Activated T-helper 2 cell treated with anti-CD3 and anti-CD28 coated beads, Interferon-gamma antibody, Interleukin-2, Interleukin-4, amounts not matched to agents 10 μg/mL and 5 μg/mL and 100 μg/mL, durations not matched to agents 14 hours and 24 hours and 36 hours (primary cell): ENCODE measurements around the gene GALNT2. TPM values are rescaled to one million over a fixed set of nuclear protein-coding genes. Genes with fewer than 3 reads are reported as not detected.

Experiments
- DNase-seq: peaks from one replicate; pipeline ENCODE4 v3.0.0; 2021; ENCODE audit warnings: low spot score
- H3K27ac Mint-ChIP-seq: one replicate; pipeline ENCODE4 v1.8.0; 2021; ENCODE audit warnings: mixed read lengths
- H3K27me3 Mint-ChIP-seq: one replicate; pipeline ENCODE4 v1.8.0; 2021; ENCODE audit warnings: low read depth, mixed read lengths
- H3K36me3 Mint-ChIP-seq: one replicate; pipeline ENCODE4 v1.8.0; 2021; ENCODE audit warnings: low read depth, mixed read lengths
- H3K4me1 Mint-ChIP-seq: one replicate; pipeline ENCODE4 v1.8.0; 2021; ENCODE audit warnings: low read depth, mixed read lengths
- H3K4me3 Mint-ChIP-seq: one replicate; pipeline ENCODE4 v1.8.0; 2021; ENCODE audit warnings: low read depth, mild to moderate bottlenecking, moderate library complexity, mixed read lengths
- H3K9me3 Mint-ChIP-seq: one replicate; pipeline ENCODE4 v1.8.0; 2021; ENCODE audit warnings: mixed read lengths
- intact Hi-C: fragments of 100-400 bp; cut with micrococcal nuclease; formaldehyde crosslinking; loops from one replicate; pipeline ENCODE4 v1.15.1; 2023
- total RNA-seq: library from RNA; stranded (reverse); gene quantifications from 2 replicates; pipeline ENCODE4 v1.2.3, GENCODE V29; 2022

GALNT2 gene
- total RNA-seq, 1 donor from 2014 or later = 59.3 TPM

DNA sequence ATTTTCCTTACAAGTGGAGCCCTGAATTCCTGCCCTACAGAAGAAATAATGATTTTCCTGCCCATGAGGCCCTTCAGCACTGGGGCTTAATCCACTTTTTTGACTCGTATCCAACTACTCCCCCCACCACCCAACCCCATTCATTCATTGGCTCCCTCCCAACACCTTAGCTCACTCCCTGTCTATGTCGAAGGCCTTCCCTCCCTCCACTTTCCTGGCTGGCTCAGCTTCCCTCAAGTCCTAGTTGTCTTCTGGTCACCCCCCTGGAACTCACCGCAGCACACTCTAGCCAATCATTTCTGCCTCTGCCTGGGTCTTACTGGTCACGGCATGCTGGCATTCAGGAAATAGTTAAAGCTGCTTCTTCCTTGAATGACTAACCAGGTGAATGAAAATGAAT is 240.2 kb downstream of the GALNT2 start:
- H3K4me3 Mint-ChIP-seq = no peak overlapping the region
- H3K27ac Mint-ChIP-seq = no peak overlapping the region
- H3K9me3 Mint-ChIP-seq = no peaks in the 10 kb centered on the region
- DNase-seq = no peak
- peaks cover 2% of the 10 kb centered on the region for H3K27me3 Mint-ChIP-seq
- peaks cover 25% of the 10 kb centered on the region for H3K4me1 Mint-ChIP-seq
- H3K36me3 Mint-ChIP-seq = no peaks in the 10 kb centered on the region
- intact Hi-C loops = loop anchor here (2.0 to 5.0 kb wide), 3 partner anchors 36 to 240 kb away; partner anchors contain the start of gene GALNT2

DNA sequence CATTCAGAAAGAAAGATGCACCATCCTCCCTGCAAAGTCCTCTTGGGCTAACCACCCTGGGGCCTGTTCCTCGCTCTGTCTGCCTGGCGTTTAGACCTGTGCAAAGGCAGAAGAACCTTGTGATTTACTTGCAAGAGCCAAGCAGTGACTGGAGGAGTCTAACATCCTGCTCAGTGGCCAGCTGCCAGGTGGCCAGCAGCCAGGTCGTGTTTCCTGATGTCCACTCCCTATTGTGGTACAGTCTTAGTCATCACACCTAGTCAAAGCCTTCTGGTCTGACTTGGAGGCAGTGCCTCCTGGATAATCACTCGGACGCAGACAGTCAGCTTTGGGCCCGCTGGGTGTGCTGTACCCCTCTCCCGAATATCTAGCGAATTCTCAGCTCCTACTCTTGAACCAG is 241.0 kb downstream of the GALNT2 start:
- Mint-ChIP-seq H3K4me3 (no peak overlapping the region), H3K4me1 (peaks cover 24% of the 10 kb centered on the region), H3K27ac (no peak overlapping the region), H3K36me3 (no peaks in the 10 kb centered on the region), H3K27me3 (peaks cover 2% of the 10 kb centered on the region), H3K9me3 (no peaks in the 10 kb centered on the region)
- DNase-seq = no peak
- intact Hi-C loops = loop anchor here (5.0 kb wide), 1 partner anchor 241 kb away; the partner anchor contains the start of gene GALNT2

DNA sequence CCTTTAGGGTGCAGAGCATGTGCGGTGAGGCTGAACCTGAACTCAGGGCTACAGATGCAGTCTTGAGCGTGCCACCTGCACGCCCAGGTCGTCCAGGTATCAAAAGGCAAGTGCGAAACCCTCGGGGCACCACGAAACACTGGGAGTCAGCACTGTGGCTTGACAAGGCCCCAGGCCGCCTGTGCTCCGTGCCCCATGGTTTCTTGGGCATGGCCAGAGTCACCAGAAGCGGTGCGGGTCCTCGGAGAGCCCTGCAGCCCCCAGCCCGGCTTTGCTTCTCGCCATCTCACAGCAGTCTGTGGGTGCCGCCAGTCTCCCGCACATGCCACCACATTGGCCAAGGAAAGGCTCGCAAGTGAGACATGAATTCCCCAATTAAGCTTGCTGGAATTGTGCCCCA is 241.8 kb downstream of the GALNT2 start:
- peaks cover 2% of the 10 kb centered on the region for H3K27me3 Mint-ChIP-seq
- no peak for DNase-seq
- intact Hi-C loops = loop anchor here (5.0 kb wide), 1 partner anchor 242 kb away; the partner anchor contains the start of gene GALNT2
- H3K4me3 Mint-ChIP-seq = no peak overlapping the region
- H3K36me3 Mint-ChIP-seq = no peaks in the 10 kb centered on the region
- H3K4me1 Mint-ChIP-seq = peaks cover 17% of the 10 kb centered on the region
- H3K27ac Mint-ChIP-seq = no peak overlapping the region
- no peaks in the 10 kb centered on the region for H3K9me3 Mint-ChIP-seq

DNA sequence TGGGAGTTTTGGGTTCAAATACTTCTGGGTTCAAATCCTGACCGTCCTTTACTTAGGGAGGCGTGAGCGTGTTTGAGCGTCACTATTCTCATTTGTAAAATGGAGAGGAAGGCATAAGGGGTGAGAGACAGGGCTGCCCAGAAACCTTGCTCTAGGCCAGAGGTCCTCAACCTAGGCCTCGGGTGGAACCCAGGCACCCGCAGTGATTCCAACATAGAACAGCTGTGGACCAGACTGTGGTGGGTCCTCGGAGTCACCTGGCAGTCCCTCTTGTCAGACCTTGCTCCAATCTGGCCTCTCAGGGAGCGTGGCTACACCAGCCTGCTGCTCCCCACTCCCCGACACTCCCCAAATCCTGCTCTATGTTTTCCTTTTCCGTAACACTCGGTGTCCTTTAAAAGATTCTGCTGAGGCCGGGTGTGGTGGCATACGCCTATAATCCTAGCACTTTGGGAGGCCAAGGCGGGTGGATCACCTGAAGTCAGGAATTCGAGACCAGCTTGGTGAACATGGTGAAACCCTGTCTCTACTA is 242.7 kb downstream of the GALNT2 start:
- Mint-ChIP-seq H3K4me1 (peaks cover 11% of the 10 kb centered on the region), H3K4me3 (no peak overlapping the region), H3K27ac (no peak overlapping the region), H3K27me3 (peaks cover 3% of the 10 kb centered on the region), H3K9me3 (no peaks in the 10 kb centered on the region), H3K36me3 (no peaks in the 10 kb centered on the region)
- DNase-seq = no peak
- intact Hi-C loops = loop anchor here (1.0 to 5.0 kb wide), 4 partner anchors 142 to 648 kb away; partner anchors contain the start of gene GALNT2

DNA sequence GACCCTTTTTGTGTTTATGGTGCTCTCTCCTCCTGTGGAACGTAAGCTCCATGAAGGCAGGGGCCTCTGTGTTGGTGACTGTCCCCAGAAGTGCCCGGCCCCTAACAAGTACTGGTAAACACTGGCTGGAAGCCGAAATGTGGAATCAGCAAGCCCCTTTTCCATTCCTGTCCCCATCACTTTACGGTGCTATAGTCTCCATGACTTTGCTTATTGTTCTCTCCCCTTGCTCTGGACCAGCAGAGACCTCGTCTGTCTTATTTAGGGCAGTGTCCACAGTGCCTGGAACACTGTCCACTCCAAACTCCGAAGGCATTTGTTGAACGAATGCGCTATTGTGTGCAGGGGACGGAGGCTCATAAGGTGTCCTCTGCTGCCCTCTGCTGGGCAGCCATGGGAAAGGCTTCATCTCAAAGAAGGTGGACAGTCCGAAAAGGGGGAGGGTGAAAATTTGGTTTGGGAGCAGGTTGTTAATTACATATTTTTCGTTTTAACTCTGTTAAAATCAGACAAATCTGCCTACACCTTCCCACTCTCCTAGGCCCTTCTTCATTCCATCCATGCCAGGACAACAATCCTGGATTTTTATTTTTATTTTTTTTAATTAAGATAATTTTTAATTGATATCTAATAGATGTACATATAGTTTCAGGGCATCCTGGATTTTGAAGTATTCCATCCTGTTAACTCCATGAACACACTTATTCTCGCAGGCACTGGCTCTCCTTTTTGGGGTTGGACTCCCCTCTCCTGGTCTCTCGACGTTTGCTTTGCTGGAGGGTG is 243.5 kb downstream of the GALNT2 start:
- Mint-ChIP-seq H3K9me3 (no peaks in the 10 kb centered on the region), H3K36me3 (no peaks in the 10 kb centered on the region), H3K27ac (no peak overlapping the region), H3K27me3 (peaks cover 3% of the 10 kb centered on the region), H3K4me1 (peaks cover 11% of the 10 kb centered on the region), H3K4me3 (no peak overlapping the region)
- DNase-seq = peak; percentile 34
- intact Hi-C loops = loop anchor here (1.0 to 5.0 kb wide), 3 partner anchors 143 to 649 kb away; no protein-coding TSS in a partner anchor

DNA sequence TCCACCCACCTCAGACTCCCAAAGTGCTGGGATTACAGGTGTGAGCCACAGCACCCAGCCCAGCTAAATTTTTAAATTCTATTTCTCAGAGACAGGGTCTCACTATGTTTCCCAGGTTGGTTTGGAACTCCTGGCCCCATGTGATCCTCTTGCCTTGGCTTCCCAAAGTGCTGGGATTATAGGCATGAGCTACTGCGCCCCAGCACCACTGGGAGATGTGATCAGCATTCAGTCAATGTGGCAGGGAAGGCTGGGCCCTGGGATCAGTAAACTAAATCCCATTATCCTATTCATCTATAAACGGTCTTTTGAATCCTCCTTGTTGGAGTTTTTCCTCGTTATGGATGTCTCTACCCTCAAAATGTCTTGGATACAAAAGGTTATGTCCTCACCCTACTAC is 245.6 kb downstream of the GALNT2 start:
- intact Hi-C loops = loop anchor here (5.0 kb wide), 1 partner anchor 145 kb away; no protein-coding TSS in a partner anchor
- H3K36me3 Mint-ChIP-seq = no peaks in the 10 kb centered on the region
- H3K4me3 Mint-ChIP-seq = no peak overlapping the region
- peaks cover 2% of the 10 kb centered on the region for H3K4me1 Mint-ChIP-seq
- H3K9me3 Mint-ChIP-seq = no peaks in the 10 kb centered on the region
- no peak overlapping the region for H3K27ac Mint-ChIP-seq
- no peak for DNase-seq
- H3K27me3 Mint-ChIP-seq = peaks cover 3% of the 10 kb centered on the region

DNA sequence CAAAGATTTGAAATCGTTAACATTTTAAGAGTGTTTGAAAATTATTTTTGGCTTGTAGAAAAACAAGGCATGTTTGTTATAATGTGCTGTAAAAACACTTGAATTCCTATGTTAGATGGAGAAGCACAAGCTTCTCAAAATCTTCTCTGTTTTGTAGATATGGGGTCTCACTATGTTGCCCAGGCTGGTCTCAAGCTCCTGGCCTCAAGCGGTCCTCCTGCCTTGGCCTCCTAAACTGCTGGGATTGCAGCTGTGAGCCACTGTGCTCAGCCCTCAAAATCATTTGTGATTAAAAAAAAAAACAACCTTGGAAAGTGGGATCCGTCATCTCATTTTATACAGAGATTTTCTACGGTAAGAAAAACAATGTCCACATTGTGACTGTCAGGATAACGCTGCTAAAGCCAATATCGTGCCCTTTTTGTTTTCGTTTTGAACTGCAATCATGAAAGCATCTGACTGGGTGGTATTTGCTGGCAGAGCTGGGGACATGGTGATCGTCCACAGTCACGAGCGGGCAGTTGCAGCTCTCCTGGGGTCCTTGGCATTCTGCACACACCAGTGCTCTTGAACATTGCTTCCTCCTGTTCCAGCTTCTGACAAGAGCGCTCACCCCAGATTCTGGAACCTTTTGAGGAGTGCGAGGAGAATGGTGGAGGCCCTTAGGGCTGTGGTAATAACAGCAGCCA is 246.6 kb downstream of the GALNT2 start:
- no peak for DNase-seq
- no peak overlapping the region for H3K4me3 Mint-ChIP-seq
- H3K27ac Mint-ChIP-seq = no peak overlapping the region
- H3K27me3 Mint-ChIP-seq = peaks cover 3% of the 10 kb centered on the region
- no peaks in the 10 kb centered on the region for H3K36me3 Mint-ChIP-seq
- peaks cover 2% of the 10 kb centered on the region for H3K4me1 Mint-ChIP-seq
- no peaks in the 10 kb centered on the region for H3K9me3 Mint-ChIP-seq
- intact Hi-C loops = loop anchor here (5.0 kb wide), 1 partner anchor 146 kb away; no protein-coding TSS in a partner anchor

DNA sequence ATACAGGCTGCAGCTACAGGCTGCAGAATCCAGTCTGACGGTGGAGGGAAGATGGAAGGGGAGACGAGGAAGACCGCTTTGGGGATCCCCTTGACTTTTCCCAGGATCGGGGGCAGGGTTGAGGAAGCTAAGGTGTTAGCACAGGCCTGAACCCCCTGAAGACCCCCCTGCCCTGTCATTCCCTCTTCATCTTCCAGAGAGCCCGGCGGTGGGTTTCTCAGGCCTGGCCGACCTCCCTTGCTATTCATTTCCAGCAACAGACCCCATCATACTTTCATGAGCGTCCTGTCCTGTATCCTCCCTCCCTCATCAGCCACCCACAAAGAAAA is 247.1 kb downstream of the GALNT2 start:
- H3K4me1 Mint-ChIP-seq = peaks cover 2% of the 10 kb centered on the region
- no peaks in the 10 kb centered on the region for H3K36me3 Mint-ChIP-seq
- intact Hi-C loops = loop anchor here (5.0 kb wide), 1 partner anchor 147 kb away; no protein-coding TSS in a partner anchor
- peaks cover 3% of the 10 kb centered on the region for H3K27me3 Mint-ChIP-seq
- no peak overlapping the region for H3K4me3 Mint-ChIP-seq
- no peak overlapping the region for H3K27ac Mint-ChIP-seq
- DNase-seq = no peak
- no peaks in the 10 kb centered on the region for H3K9me3 Mint-ChIP-seq

DNA sequence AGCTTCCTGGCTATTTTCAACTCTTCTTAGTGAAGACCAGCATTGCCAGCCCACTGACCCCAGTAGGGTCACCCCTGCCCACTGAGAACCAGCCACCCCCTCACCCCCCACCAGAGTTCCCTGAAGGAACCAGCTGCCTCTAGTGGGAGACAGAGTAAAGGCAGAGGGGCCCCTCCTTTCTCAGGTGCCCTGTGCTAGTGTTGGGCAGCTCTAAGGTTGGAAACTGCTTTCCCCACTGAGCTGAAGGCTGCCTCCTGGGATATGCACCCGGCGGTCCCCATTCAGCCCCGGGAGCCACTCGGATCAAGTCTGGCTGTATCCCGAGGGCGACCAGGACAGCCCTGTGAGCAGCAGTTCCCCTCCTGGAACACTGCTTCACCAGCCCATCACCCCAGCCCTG is 248.1 kb downstream of the GALNT2 start:
- DNase-seq = no peak
- Mint-ChIP-seq H3K9me3 (no peaks in the 10 kb centered on the region), H3K36me3 (no peaks in the 10 kb centered on the region), H3K4me3 (no peak overlapping the region), H3K27me3 (peaks cover 3% of the 10 kb centered on the region), H3K4me1 (peaks cover 2% of the 10 kb centered on the region), H3K27ac (no peak overlapping the region)
- intact Hi-C loops = no loop called here

DNA sequence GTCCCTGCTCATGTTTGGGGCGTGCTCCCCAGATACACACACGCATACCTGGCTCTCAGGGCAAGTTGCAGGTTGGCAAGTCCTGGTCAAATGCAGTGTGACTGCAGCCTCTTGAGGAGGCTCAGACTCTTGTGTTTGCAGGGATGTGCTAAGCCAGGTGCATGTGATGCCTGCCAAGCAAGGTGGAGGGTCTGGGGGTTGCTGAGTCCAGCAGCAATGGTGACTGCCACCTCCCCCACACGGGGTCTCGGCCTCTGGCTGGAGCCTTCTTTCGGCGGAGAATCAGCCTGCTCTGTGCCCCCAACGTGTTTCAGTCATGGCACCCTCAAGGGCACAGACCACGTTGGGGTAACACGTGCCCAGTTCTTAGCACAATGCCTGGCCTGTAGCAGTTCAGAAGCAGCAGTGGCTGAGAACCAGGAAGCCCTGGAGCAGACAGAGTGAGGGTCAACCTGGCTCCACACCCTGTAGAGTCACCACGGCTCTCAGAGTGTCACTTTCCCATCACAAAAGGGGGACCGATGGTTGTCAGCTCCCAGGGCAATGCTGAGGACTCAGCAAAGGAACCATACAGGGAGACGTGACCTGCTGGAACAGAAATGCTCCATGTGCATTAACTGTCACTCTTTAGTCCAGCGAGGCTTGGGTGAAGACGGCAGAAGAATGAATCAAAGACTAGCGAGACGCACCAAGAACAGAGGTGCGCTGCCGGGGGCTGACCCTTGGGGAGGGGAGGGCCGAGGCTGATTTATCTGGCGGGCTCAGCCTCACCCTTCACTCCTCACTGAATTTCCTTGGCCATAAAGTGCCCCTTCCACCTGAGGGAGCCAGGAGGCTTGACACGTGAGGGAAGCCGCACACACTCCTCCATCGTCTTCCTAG is 250.1 kb downstream of the GALNT2 start:
- intact Hi-C loops = no loop called here
- Mint-ChIP-seq H3K36me3 (no peaks in the 10 kb centered on the region), H3K4me3 (no peak overlapping the region), H3K27ac (no peak overlapping the region), H3K9me3 (no peaks in the 10 kb centered on the region), H3K4me1 (no peaks in the 10 kb centered on the region), H3K27me3 (peaks cover 2% of the 10 kb centered on the region)
- DNase-seq = no peak

DNA sequence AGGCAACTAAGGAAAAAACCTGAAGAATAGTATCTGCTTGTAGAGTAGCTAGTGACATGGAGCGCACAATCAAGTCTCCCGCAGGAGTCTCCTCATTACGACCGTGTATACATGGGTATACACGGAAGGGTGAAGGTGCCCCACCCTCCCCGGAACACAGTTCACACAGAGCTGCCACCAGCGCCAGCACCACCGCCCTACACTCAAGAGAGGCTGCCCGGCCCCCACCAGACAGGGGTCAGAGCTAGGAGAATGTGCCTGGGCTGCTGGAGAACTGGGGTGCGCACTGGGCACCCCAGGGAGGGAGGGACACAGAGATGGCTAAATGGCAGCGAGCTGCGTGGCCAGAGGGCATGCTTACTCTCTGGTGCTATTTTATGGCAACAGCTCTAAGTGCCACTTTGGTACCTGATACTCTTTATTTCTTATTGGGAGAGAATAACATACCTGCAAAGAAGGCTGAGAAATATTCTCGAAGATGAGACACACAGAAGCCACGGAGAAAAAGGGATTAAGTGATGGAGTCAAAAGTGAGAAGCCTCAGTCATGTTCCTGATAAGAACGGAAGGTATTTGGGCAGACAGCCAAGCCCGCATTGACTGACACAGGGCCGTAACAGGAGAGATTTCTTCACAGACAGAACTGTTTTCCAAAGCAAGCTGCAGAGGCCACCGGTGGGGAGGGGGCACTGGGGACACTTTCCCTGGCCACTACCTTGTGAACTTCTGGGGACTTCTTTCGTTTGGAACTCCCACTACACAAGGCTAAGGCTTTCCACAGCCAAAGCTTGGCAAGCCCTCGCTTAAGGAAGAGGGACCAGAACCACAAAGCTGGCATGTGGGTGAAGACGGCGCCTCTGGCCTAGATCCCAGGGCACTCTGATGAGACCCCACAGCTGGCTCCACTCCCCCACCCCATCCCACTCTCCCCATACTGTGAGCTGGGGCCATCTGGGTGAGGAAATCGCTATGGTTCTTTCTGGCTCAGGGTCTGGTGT is 251.1 kb downstream of the GALNT2 start:
- intact Hi-C loops = no loop called here
- no peak overlapping the region for H3K27ac Mint-ChIP-seq
- peaks cover 2% of the 10 kb centered on the region for H3K27me3 Mint-ChIP-seq
- H3K4me3 Mint-ChIP-seq = no peak overlapping the region
- H3K36me3 Mint-ChIP-seq = no peaks in the 10 kb centered on the region
- no peaks in the 10 kb centered on the region for H3K4me1 Mint-ChIP-seq
- no peaks in the 10 kb centered on the region for H3K9me3 Mint-ChIP-seq
- no peak for DNase-seq
